Brain microvascular endothelial cell (primary cell): ENCODE results near the gene SLC6A19.

ENCODE experiments used
- DNase-seq: peaks from one replicate; pipeline ENCODE4 v3.0.0-alpha.2; 2020
- H3K27ac ChIP-seq: fragments of 250-450 bp; sonication (Bioruptor Pico); 2 replicates; pipeline ENCODE4 v1.5.1; 2020; ENCODE audit warnings: mild to moderate bottlenecking, moderate library complexity
- H3K27me3 ChIP-seq: fragments of 250-450 bp; sonication (Bioruptor Pico); replicated peaks from 2 replicates; pipeline ENCODE4 v1.5.1; 2020; ENCODE audit warnings: mild to moderate bottlenecking
- H3K36me3 ChIP-seq: fragments of 250-450 bp; sonication (Bioruptor Pico); replicated peaks from 2 replicates; pipeline ENCODE4 v1.5.1; 2020; ENCODE audit warnings: mild to moderate bottlenecking
- H3K4me3 ChIP-seq: 2 replicates; pipeline ENCODE4 v1.5.1; 2011; ENCODE audit warnings: low read depth, mild to moderate bottlenecking, control low read depth, low read length, moderate library complexity
- CTCF ChIP-seq: IDR thresholded peaks from 2 replicates; pipeline ENCODE4 v1.5.1; 2011; ENCODE audit warnings: low read depth, mild to moderate bottlenecking, moderate library complexity, low read length, control low read depth, inconsistent platforms; ENCODE audit errors: missing control alignments
- in situ Hi-C: cut with HindIII; loops from 2 replicates; pipeline ENCODE4 v1.10.0; 2017; ENCODE audit warnings: low sequenced_read_pairs, low pct_ligation_motif_present

The SLC6A19 gene

GRCh38 chr5:1209489-1209852, 8.1 kb downstream of the SLC6A19 start:
- no peak for DNase-seq
- in situ Hi-C loops, result loop anchor here (25.0 kb wide), 1 partner anchor 103 kb away; no protein-coding TSS in a partner anchor
- Histone ChIP-seq H3K27me3 (peaks cover 27% of the 10 kb centered on the region), H3K4me3 (no peak overlapping the region), H3K27ac (no peak overlapping the region), H3K36me3 (no peaks in the 10 kb centered on the region)
- TF ChIP-seq CTCF, result no peak

- DNase-seq, result no peak
- TF ChIP-seq CTCF, result no peak
- in situ Hi-C loops, result loop anchor here (25.0 kb wide), 1 partner anchor 102 kb away; no protein-coding TSS in a partner anchor
- H3K4me3 ChIP-seq, result no peak overlapping the region
- peaks cover 23% of the 10 kb centered on the region for H3K27me3 ChIP-seq
- H3K36me3 ChIP-seq, result no peaks in the 10 kb centered on the region
- no peak overlapping the region for H3K27ac ChIP-seq
These were observed 8.7 kb downstream of the SLC6A19 start for GRCh38 chr5:1209896-1210776.

GRCh38 chr5:1210832-1211251, 9.4 kb downstream of the SLC6A19 start:
- Histone ChIP-seq H3K27me3 (peaks cover 17% of the 10 kb centered on the region), H3K4me3 (no peak overlapping the region), H3K36me3 (no peaks in the 10 kb centered on the region), H3K27ac (no peak overlapping the region)
- no peak for DNase-seq
- in situ Hi-C loops, result loop anchor here (25.0 kb wide), 1 partner anchor 101 kb away; no protein-coding TSS in a partner anchor
- no peak for TF ChIP-seq CTCF

- Histone ChIP-seq H3K4me3 (no peak overlapping the region), H3K27ac (no peak overlapping the region), H3K27me3 (peaks cover 10% of the 10 kb centered on the region), H3K36me3 (no peaks in the 10 kb centered on the region)
- no peak for TF ChIP-seq CTCF
- in situ Hi-C loops, result loop anchor here (25.0 kb wide), 1 partner anchor 101 kb away; no protein-coding TSS in a partner anchor
- DNase-seq, result no peak
These were observed 10.3 kb downstream of the SLC6A19 start for GRCh38 chr5:1211701-1212100.

- DNase-seq, result no peak
- Histone ChIP-seq H3K27ac (no peak overlapping the region), H3K36me3 (no peaks in the 10 kb centered on the region), H3K27me3 (peaks cover 5% of the 10 kb centered on the region), H3K4me3 (no peak overlapping the region)
- in situ Hi-C loops, result loop anchor here (25.0 kb wide), 1 partner anchor 100 kb away; no protein-coding TSS in a partner anchor
- no peak for TF ChIP-seq CTCF
These were observed 10.9 kb downstream of the SLC6A19 start for GRCh38 chr5:1212271-1212670.
